Activated naive CD8-positive, alpha-beta T cell treated with anti-CD3 and anti-CD28 coated beads, Interleukin-2, amount 50 U/mL, for 24 hours (primary cell): ENCODE results near the gene UBXN1.
"Not testable (repeated sequence)": the region's sequence is repeated elsewhere in the genome, so short reads cannot be mapped to it uniquely, and the experiment has no call there.

Experiments used
- ATAC-seq: fragments of 150-1000 bp; cut with Tn5 transposase; one replicate; pipeline ENCODE4 v1.10.0; 2021
- DNase-seq: peaks from one replicate; pipeline ENCODE4 v3.0.0; 2021
- H3K27ac Mint-ChIP-seq: one replicate; pipeline ENCODE4 v1.8.0; 2021; ENCODE audit warnings: mild to moderate bottlenecking, mixed read lengths
- H3K27me3 Mint-ChIP-seq: one replicate; pipeline ENCODE4 v1.8.0; 2021; ENCODE audit warnings: mixed read lengths
- H3K36me3 Mint-ChIP-seq: one replicate; pipeline ENCODE4 v1.8.0; 2021; ENCODE audit warnings: low read depth, mixed read lengths
- H3K4me1 Mint-ChIP-seq: one replicate; pipeline ENCODE4 v1.8.0; 2021; ENCODE audit warnings: mixed read lengths
- H3K4me3 Mint-ChIP-seq: one replicate; pipeline ENCODE4 v1.8.0; 2021; ENCODE audit warnings: mild to moderate bottlenecking, moderate library complexity, mixed read lengths
- H3K9me3 Mint-ChIP-seq: one replicate; pipeline ENCODE4 v1.8.0; 2021; ENCODE audit warnings: mixed read lengths

Gene UBXN1

GRCh38 chr11:62715150-62716130 is 36.6 kb upstream of the UBXN1 start:
- ATAC-seq (no peak), DNase-seq (no peak)
- H3K4me3 Mint-ChIP-seq = no peak overlapping the region
- H3K27ac Mint-ChIP-seq = peak overlapping the region; percentile 37
- no peaks in the 10 kb centered on the region for H3K9me3 Mint-ChIP-seq
- no peaks in the 10 kb centered on the region for H3K27me3 Mint-ChIP-seq
- H3K4me1 Mint-ChIP-seq = peaks cover 42% of the 10 kb centered on the region
- peaks cover 75% of the 10 kb centered on the region for H3K36me3 Mint-ChIP-seq

DNA sequence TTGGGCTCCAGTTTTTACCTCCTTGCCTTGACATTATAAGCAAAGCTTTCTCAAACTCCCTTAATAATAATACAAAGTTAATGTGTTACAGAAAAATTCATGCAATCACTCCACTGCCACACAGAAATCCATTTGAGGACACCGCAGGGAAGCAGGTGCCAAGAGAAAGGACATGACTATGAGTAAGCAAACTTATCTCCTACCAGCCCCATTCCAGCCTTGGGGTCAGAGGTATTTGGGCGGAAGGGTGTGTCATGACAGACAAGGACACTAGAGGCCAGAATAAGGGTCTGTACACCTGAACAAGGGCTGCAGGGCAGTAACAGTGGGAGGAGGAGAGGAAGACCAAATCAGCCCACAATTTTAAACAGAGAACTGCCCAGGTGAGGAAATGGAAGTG is 34.5 kb upstream of the UBXN1 start:
- DNase-seq (no peak), ATAC-seq (no peak)
- peaks cover 54% of the 10 kb centered on the region for H3K4me1 Mint-ChIP-seq
- peak overlapping the region; percentile 68 for H3K27ac Mint-ChIP-seq
- peaks cover 69% of the 10 kb centered on the region for H3K36me3 Mint-ChIP-seq
- no peaks in the 10 kb centered on the region for H3K9me3 Mint-ChIP-seq
- no peaks in the 10 kb centered on the region for H3K27me3 Mint-ChIP-seq
- no peak overlapping the region for H3K4me3 Mint-ChIP-seq

GRCh38 chr11:62712861-62713260 is 34.0 kb upstream of the UBXN1 start:
- no peak for ATAC-seq
- no peaks in the 10 kb centered on the region for H3K9me3 Mint-ChIP-seq
- peaks cover 65% of the 10 kb centered on the region for H3K36me3 Mint-ChIP-seq
- H3K27me3 Mint-ChIP-seq = no peaks in the 10 kb centered on the region
- no peak overlapping the region for H3K4me3 Mint-ChIP-seq
- peaks cover 55% of the 10 kb centered on the region for H3K4me1 Mint-ChIP-seq
- H3K27ac Mint-ChIP-seq = peak overlapping the region; percentile 68
- no peak for DNase-seq

- ATAC-seq (no peak), DNase-seq (no peak)
- Mint-ChIP-seq H3K9me3 (no peaks in the 10 kb centered on the region), H3K4me1 (peaks cover 60% of the 10 kb centered on the region), H3K4me3 (no peak overlapping the region), H3K27ac (peak overlapping the region; percentile 68), H3K36me3 (peaks cover 63% of the 10 kb centered on the region), H3K27me3 (no peaks in the 10 kb centered on the region)
These were observed 33.5 kb upstream of the UBXN1 start for GRCh38 chr11:62712276-62712812.

DNA sequence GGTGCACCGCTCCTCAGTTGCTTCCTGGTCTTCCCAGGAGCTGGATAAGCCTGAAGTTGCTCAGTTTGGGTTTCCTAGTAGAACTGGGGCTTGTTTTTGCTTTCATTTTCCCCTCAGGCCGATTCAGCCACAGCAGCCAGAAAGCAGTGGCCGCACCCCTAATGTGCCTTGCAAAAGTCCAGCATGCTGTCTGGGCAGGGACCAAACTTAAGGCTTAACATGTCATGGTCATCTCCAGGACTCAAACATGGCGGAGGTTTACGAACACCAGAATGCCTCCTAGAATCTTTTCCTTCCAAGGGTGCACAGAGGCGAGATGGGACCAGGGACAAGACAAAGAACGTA is 31.1 kb upstream of the UBXN1 start:
- Mint-ChIP-seq H3K27ac (peak overlapping the region; percentile 95), H3K27me3 (no peaks in the 10 kb centered on the region), H3K36me3 (peaks cover 49% of the 10 kb centered on the region), H3K9me3 (no peaks in the 10 kb centered on the region), H3K4me1 (peaks cover 81% of the 10 kb centered on the region), H3K4me3 (peak overlapping the region; percentile 90)
- ATAC-seq = no peak
- peak; percentile 33 for DNase-seq

DNA sequence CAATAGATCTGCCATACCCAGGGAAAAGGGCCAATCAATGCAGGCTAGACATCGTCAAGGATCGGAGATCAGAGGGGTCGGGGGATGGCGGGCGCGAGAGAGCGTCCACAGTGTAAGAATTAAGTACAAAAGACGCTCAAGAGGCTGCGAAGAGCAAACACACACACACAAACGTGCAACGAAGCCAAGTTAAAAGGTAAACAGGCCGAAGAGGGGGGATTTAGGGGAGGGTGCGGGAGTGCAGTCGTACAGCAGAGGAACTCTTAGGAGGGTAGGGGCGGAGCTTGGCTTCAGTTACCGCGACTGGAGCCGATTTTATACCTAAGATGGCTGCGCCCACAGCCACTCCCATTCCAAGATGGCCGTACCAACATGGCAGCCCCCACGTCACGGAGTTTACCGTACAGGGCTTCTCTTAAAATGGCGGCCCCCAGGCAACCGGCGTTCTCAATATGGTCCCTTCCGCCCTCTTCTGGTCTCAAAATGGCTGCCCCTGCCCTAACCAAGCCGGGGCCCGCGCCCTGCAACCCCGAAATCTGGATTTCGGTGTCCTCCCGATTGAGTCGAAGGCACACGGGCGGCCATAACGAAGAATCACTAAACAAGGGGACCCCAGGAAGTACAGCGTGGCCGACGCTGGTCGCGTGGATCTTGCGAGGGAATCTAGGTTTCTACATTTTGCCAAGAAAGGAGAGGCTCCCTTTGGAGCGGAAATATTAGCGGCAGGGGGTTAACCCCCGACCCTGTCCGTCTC is 30.6 kb upstream of the UBXN1 start:
- DNase-seq = peak; percentile 93
- peak overlapping the region; percentile 90 for H3K4me3 Mint-ChIP-seq
- H3K4me1 Mint-ChIP-seq = peaks cover 77% of the 10 kb centered on the region
- H3K36me3 Mint-ChIP-seq = peaks cover 48% of the 10 kb centered on the region
- peak overlapping the region; percentile 95 for H3K27ac Mint-ChIP-seq
- no peaks in the 10 kb centered on the region for H3K27me3 Mint-ChIP-seq
- ATAC-seq = peak; percentile 76
- no peaks in the 10 kb centered on the region for H3K9me3 Mint-ChIP-seq

- Mint-ChIP-seq H3K36me3 (peaks cover 44% of the 10 kb centered on the region), H3K27me3 (no peaks in the 10 kb centered on the region), H3K27ac (peak overlapping the region; percentile 95), H3K9me3 (no peaks in the 10 kb centered on the region), H3K4me1 (peaks cover 72% of the 10 kb centered on the region), H3K4me3 (peak overlapping the region; percentile 90)
- DNase-seq = peak; percentile 52
- ATAC-seq = peak; percentile 35
These were observed 29.9 kb upstream of the UBXN1 start for GRCh38 chr11:62708793-62709192.

DNA sequence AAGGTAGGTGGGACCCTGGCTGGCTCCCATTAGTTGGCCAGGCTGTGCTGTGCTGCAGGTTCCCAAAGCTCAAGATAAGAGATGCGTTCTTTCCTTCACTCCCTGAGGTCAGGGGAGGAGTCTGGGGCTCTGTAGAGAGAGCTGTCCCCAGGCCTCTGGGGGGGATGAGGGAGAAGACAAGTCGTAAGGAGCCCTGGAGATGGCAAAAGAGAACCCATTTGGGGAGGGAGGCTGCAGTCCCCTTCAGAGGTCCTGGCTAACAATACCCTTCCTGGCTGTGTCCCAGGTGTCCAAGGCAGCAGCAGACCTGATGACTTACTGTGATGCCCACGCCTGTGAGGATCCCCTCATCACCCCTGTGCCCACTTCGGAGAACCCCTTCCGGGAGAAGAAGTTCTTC is 29.5 kb upstream of the UBXN1 start:
- Mint-ChIP-seq H3K36me3 (peaks cover 41% of the 10 kb centered on the region), H3K4me3 (peak overlapping the region; percentile 90), H3K4me1 (peaks cover 68% of the 10 kb centered on the region), H3K9me3 (no peaks in the 10 kb centered on the region), H3K27ac (peak overlapping the region; percentile 95), H3K27me3 (no peaks in the 10 kb centered on the region)
- no peak for DNase-seq
- no peak for ATAC-seq

- H3K9me3 Mint-ChIP-seq = no peaks in the 10 kb centered on the region
- H3K27me3 Mint-ChIP-seq = no peaks in the 10 kb centered on the region
- peak within 1 kb of the TSS; percentile 90 for H3K4me3 Mint-ChIP-seq
- DNase-seq = no peak
- H3K4me1 Mint-ChIP-seq = peaks cover 58% of the 10 kb centered on the region
- ATAC-seq = no peak
- H3K36me3 Mint-ChIP-seq = peaks cover 36% of the 10 kb centered on the region
- H3K27ac Mint-ChIP-seq = peak within 1 kb of the TSS; percentile 95
These were observed 28.5 kb upstream of the UBXN1 start, which contains the start of the genes BSCL2 and GNG3 for GRCh38 chr11:62707277-62707861. BSCL2 (minus strand) TSS chr11:62707424; CDS start chr11:62707195, 229 bp downstream. GNG3 (plus strand) TSS chr11:62707676; CDS start chr11:62708296, 620 bp downstream.

GRCh38 chr11:62706850-62707247 is 28.0 kb upstream of the UBXN1 start:
- Mint-ChIP-seq H3K9me3 (no peaks in the 10 kb centered on the region), H3K4me3 (peak overlapping the region; percentile 85), H3K27ac (peak overlapping the region; percentile 74), H3K27me3 (no peaks in the 10 kb centered on the region), H3K36me3 (peaks cover 35% of the 10 kb centered on the region), H3K4me1 (peaks cover 54% of the 10 kb centered on the region)
- ATAC-seq (no peak), DNase-seq (no peak)

- Mint-ChIP-seq H3K4me1 (peaks cover 54% of the 10 kb centered on the region), H3K36me3 (peaks cover 33% of the 10 kb centered on the region), H3K9me3 (no peaks in the 10 kb centered on the region), H3K27ac (peak overlapping the region; percentile 74), H3K4me3 (peak overlapping the region; percentile 85), H3K27me3 (no peaks in the 10 kb centered on the region)
- peak; percentile 77 for ATAC-seq
- DNase-seq = peak; percentile 96
These were observed 27.3 kb upstream of the UBXN1 start for GRCh38 chr11:62705880-62706849.

GRCh38 chr11:62705413-62705812 is 26.5 kb upstream of the UBXN1 start:
- H3K4me1 Mint-ChIP-seq = peaks cover 50% of the 10 kb centered on the region
- ATAC-seq (no peak), DNase-seq (no peak)
- no peaks in the 10 kb centered on the region for H3K27me3 Mint-ChIP-seq
- peak overlapping the region; percentile 58 for H3K27ac Mint-ChIP-seq
- peak overlapping the region; percentile 85 for H3K4me3 Mint-ChIP-seq
- no peaks in the 10 kb centered on the region for H3K9me3 Mint-ChIP-seq
- peaks cover 28% of the 10 kb centered on the region for H3K36me3 Mint-ChIP-seq

- H3K4me3 Mint-ChIP-seq, H3K9me3 Mint-ChIP-seq, DNase-seq, H3K27ac Mint-ChIP-seq, ATAC-seq, H3K27me3 Mint-ChIP-seq: not testable (repeated sequence)
- Mint-ChIP-seq H3K36me3 (peaks cover 21% of the 10 kb centered on the region), H3K4me1 (peaks cover 37% of the 10 kb centered on the region)
These were observed 25.0 kb upstream of the UBXN1 start for GRCh38 chr11:62703921-62704320.
